Activated CD4-positive, alpha-beta T cell treated with anti-CD3 and anti-CD28 coated beads, Interleukin-2, amount 50 U/mL, for 48 hours (primary cell): ENCODE data around the gene RBMS3.
"Not testable (repeated sequence)": the region's sequence is repeated elsewhere in the genome, so short reads cannot be mapped to it uniquely, and the experiment has no call there.

Experiments used
- DNase-seq, 2 experiments: peaks; one replicate each; pipeline ENCODE4 v3.0.0-alpha.2; 2020

The RBMS3 gene

DNA sequence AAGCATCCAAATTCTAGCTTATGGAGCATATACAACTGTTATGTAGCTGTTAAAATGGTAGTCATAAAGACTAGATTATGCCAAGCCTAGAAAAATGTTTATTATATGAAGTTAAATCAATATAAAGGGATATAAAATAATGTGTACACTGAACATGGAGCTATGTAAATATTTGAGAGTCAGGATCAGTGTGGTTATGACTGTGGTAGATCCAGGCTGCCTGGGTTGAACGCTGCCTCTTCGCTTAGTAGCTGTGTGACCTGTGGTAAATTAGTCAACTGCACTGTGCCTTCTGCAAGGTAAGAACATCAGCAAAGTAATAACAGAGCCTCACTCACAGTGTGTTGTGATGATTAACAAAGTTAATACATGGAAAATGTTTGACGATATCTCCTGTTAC is 212.2 kb downstream of the RBMS3 start:
- no peak for DNase-seq

DNA sequence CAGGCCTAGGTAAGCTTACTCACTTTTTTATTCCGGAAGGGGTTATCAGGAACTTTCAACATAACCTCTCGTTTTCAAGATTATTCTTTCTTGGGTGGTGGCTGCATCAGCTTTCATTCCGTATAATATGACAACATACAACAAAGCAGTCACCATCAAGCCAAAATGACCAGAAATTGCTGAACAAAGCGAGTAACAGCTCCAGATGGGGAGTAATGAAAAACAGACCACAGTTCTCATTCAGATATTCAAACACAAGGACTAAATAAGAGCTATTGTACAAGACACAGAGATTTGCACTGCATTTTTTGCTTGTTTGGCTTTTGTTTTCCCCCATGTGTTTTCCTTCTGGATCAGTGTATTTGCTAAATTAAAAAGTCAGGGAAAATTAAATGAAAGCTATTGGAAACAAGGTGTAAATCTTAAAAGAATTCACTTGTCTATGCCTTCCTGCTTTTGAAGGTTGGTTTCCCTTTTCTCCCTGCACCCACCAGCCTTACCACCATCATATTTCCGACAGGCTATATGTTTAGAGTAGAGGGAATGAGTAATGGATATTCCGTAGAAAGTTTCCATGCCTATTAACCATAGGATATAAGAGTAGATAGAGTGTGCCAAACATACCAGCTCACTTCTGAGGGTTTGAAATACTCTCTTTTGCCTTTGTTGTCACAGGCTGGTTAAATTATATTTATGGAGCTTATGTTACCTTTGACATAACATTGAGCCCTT is 213.6 kb downstream of the RBMS3 start:
- no peak for DNase-seq

DNA sequence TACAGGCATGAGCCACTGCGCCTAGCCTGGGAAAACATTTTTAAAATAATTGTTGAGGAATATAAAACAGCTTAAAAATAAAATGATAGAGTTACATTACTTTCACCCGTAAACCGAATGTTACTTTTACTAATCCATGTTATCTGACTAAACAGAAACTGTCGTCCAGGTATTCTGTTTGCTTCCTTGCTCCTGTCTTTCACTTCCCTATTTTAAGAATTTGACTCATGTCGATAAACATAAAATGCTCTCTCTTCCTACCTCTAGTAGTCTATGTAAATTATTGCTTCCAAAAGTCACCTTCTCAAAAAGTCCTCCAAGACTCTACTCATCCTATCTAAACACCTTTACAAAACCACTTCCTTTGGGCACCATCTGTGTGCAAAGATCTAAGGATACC is 216.4 kb downstream of the RBMS3 start:
- no peak for DNase-seq

DNA sequence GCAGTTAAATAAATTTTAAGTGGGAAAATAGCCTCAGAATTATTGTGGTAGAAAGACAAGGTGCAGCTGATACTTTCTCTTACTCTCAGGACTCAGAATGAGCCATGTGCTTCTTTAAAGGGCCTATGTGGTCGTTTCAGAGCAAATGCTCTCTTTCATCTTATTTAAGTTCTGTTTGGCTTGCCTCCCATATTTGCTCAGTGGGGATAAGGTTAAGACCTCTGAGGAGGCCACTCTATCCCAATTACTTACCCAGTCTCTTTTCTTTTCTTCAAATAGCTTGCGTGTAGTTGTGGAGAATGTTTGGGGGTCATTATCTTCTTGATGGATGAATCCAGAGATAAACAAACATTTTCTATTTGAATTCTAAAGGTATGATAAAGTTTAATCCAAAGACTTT is 221.9 kb downstream of the RBMS3 start:
- DNase-seq: no peak

DNA sequence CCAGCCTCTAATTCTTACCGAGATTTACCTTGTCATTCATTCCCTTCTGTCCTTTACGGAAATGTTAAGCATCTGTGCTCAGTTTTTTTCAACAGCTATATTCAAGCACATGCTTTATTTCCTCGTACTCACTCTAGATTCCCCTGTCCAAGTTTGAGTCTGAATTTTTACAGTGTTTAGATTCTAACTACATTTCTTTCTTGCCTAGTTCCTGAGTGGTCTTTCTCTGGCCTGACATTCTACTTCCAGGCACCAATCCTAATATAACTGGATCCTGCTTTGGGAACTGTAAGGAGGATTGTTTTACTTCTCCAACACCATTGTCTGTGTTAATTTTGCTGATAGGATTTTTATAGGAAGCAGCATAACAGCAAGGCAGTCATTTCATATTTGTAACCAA is 222.4 kb downstream of the RBMS3 start:
- DNase-seq: no peak

DNA sequence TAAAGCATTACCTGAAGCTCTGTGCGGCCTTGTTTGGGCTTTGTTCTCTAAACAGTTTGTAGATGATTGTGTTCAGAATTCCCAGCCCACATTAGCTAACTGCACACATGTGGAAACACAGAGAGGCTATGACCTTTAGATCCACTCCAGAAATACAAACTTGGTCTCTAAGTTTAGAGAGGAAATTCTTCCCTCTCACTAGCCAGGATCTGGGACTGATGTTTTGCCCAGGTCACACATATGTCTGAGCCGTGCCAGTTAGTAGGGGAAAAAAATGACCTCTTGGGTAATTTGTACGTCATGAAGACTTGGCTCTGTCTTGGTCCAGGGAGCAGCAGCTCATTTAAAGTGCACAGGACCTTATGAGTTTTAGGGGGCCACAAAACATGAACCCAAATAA is 223.1 kb downstream of the RBMS3 start:
- no peak for DNase-seq

DNA sequence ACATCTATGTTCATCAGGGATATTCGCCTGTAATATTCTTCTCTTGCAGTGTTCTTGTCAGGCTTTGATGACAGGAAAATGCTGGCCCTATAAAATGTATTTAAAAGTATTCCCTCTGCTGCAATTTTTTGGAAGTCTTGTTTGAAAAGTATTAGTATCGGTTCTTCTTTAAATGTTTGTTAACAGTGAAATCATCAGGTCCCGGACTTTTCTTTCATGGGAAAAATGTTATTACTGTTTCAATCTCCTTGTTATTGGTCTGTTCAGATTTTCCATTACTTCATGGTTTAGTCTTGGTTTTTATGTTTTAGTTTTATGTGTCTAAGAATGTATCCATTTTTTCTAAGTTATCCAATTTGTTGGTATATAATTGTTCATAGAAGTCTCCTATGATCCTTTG is 225.6 kb downstream of the RBMS3 start:
- no peak for DNase-seq

DNA sequence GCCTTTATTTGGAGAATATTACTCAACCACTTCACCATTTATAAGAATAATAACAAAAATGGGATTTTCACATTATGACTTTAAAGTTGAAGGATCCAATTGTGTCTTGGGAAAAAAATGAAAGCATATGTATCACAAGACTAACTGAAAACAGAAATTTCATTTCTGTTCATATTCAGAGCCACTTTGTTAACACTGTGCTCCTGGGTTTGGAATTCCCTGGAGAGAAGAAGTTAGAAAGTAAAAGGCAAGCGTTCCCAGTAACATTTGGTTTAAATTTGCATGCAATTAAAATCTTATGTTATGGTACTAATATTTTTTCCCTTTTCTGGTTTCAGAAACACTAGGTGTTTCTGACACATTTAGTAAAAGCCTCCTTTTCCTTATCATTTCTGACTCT is 230.8 kb downstream of the RBMS3 start:
- DNase-seq: no peak

DNA sequence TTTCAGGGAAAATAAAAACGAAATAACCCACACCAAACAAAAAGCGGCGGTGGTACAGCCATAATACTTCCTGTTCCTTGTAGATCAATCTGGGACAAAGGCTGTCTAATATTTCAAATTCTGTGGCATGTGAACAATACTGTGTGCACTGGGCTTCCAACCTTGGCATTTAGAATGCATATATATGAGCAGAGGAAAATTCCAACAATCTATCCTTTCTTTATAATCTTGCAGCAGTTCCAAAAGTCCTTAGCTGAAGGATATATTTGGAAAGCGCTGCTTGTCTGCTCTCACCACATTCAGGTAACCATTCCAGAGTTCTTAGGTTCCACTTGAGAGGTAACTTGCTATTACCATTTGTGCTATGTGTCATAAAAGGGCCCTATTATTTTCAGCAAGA is 231.8 kb downstream of the RBMS3 start:
- no peak for DNase-seq

DNA sequence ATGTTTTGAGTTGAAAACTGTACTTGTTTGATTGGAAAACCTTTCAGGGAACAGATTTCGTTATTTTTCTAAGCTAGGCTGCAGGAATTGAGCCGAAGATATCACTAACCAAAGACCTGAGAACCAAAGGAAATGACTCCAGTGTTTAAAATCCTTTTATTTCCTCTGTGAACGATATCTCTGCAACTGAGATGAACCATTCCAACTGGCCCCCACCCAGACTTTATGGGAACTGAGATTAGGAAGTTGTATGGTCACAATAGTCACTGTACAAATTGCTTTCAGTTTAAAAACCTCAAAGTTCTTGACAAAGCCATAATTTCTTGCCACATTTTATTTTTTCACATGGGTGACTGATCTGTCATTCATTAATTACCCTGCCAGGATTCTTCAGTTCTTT is 232.4 kb downstream of the RBMS3 start:
- DNase-seq: no peak

DNA sequence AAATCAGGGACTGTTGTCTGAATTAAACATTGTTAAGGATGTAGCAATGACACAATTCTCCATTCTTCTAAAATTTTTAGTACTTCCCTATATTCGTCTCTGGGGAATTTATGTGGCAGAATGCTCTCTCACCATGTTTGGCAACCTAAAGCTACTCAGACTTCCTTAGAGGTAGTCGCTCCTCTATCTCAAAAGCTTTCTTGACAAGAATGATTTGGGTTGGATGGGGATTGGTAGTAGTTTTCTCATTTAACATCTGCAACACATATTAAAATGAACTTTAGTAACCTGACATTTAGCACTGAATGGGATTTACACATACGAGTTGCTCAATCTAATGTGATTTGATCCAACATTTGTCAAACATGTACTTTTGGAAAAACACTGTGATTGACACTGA is 233.3 kb downstream of the RBMS3 start:
- DNase-seq: no peak

DNA sequence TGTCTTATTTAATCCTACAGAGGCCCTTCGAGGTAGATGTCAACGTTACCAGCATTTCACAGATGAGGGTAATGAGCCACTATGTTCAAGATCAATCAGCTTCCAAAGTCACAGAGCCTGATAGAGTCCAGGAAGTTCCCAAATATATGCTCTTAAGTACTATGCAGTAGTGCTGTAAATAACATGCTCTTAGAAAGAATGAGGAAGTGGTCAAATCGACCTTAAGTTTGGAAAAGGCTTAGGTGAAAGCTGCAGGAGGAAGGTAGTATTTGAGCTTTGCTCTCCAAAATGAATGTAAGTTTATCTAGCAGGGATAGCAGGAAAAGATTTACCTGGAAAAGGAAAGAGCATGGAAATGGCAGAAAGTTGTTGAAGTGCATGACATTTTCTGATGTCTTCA is 234.0 kb downstream of the RBMS3 start:
- no peak for DNase-seq

DNA sequence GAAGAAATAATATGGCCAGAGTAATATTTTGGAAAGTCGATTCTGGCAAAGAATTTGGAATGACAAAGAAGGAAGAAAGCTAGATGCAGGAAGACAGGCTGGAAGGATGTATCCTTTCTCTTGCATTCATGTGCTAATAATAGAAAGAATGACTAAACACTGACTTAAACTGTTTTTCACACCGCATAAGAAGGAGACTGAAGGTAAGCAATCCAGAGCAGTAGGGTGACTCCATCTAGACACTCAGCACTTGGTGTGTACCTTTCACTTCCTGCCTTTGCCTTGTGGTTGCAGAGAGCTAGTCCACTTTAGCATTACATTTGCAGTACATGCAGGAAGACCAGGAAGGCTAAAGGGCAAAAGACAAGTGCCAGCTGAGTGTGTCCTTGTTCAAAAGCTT is 234.6 kb downstream of the RBMS3 start:
- DNase-seq: no peak

DNA sequence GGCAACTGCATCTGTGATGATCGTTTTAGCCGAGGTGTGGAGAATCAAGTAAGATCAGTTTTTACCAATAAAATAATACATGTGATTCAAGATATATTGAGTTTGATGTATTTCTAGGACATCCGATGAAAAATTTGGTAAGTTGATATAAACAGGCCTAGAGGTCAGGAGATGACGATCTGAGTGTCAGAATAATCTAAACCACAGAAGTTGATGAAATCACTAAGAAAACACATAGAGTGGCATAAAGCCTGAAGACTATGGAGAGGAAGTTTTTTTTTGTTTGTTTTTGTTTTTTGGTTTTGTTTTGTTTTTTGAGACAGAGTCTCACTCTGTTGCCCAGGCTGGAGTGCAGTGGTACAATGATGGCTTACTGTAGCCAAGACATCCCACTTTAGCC is 235.3 kb downstream of the RBMS3 start:
- no peak for DNase-seq

DNA sequence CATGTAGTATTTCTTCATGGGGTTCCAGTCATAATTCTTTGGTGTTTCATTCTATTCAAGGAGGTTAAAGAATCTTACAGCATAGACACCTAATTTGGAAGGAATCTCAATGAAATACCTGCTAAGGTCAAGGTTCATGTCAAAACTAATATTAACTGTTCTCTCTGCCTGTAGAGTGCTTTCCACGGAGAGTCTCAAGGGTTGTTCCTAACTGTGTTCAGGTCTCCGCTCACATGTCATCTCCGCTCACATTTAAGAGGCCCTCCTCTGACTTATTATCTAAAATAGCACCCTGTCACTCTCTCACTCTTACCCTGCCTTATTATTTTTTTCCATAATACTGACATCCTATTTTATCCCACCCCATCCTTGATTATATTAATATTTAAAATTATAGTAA is 239.9 kb downstream of the RBMS3 start:
- no peak for DNase-seq

DNA sequence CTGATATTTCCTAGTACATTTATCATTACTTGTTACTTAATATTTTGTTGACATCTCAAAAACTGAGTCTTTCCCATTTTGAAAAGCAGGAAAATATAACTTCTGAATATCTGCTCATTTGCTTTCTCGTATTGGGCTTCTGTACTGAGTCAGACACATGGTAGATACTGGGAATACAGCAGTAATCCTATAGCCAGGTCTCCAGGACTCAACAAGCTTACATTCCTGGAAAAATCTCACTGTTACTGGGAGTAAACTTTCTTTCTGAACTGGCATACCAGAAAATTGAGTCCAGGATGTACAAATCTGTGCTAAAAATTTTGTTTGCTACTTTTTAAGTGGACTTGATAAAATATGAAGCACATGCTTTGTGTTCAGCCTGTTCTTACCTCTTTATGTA is 240.4 kb downstream of the RBMS3 start:
- DNase-seq: no peak

DNA sequence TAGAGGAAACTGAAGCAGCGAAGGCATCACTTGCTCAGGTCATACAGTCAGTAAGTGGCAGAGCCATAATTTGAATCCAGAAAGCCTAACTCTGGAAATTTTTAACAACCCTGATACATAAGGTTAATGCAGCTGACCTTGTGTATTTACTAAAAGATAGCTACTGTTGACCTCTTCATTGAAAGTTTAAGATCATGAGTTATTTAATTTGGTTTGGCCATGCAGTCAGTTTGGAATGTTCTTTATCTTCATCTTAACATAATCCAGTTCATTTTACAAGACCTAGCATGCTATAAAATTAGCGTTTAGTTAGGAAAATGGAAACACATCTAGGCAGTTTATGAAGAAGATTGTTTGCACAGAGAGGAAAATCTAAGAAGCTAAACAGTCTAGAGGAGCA is 240.9 kb downstream of the RBMS3 start:
- no peak for DNase-seq

DNA sequence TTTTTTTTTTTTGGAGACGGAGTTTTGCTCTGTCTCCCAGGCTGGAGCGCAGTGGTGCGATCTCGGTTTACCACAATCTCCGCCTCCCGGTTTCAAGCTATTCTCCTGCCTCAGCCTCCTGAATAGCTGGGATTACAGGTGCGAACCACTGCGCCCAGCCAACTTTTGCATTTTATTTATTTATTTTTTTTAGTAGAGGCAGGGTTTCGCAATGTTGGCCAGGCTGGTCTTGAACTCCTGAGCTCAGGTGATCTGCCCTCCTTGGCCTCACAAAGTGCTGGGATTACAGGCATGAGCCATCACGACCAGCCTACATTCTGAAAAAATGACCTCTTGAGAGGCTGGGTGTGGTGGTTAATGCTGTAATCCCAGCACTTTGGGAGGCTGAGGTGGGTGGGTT is 243.6 kb downstream of the RBMS3 start:
- not testable (repeated sequence) for DNase-seq

DNA sequence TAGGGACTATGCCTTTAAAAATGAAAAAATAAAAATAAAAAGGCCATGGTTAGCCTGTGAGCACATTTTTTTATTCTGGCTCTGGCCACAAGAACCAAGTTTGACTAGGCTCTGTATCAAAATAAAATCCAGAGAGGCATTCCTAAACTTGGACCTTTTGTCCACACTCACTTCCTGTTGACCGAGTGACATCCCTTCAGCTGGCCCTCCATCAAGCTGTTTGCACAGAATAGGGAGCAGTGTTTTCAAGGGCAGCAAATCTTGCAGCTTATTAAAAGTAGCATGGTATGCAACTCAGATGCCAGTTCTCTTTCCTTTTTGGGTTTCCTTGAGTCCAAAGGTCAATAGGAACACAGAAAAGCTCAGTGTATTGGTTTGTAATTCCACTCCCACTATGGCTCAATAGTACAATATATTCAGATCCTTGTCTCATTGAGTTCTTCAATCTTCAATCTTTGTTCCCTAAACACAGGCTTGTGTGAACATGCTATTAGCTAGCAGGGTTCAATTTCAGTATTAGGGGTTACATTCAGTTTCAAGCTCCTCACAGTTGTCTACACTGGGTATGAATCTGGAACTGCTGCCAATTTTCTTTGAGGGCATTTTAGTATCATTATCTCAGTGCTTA is 244.5 kb downstream of the RBMS3 start:
- no peak for DNase-seq

DNA sequence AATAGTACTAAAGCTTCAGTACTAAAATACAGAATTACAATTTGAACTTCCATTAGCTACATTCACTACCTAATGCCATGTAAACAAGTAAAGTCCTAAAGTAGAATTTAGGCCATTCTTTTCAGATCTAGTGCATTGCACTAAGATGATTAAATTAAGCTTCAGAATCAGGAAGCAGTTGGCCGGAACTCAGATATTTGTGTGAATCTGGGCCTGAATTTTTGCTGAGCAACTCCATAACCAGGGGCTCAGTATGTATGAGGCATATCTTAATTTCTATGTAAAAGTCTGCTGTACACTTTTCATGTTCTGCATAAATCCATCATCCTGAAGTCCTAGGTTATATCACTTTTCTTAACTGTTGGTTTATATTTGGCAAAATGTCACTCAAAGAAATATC is 246.4 kb downstream of the RBMS3 start:
- no peak for DNase-seq

DNA sequence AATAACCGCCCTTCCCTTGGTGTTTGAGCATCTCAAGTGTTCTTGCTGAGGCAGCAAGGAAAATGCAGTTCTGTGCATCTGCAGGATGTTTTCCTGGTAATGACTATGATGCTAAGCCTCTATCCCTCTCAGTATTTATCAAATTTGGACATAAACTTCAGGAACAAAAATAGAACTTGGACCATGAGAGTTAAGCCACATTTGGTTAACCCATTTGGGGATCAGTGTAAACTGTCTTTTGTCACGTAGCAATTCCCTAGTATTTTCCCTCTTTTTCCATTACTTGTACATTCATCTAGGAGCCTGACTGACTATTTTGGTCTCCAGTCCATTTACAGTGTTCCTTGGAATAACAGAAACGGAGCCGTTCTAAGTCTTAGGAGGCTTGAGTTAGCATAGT is 250.8 kb downstream of the RBMS3 start:
- no peak for DNase-seq

DNA sequence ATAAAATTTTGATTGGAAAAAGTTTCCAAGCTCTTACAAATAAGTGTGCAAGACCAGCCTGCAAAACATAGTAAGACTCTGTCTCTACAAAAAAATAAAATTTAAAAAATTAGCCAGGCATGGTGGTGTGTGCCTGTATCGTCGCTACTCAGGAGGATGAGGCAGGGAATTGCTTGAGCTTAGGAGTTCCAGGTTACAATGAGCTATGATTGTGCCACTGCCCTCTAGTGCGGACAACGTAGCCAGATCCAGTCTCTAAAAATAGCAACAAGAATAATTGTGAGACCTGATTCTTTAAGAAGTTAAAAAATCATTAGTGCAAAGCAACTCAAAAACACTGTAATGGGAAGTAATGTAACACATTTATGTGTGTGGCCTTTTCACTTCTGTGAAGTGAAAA is 251.6 kb downstream of the RBMS3 start:
- DNase-seq: no peak

DNA sequence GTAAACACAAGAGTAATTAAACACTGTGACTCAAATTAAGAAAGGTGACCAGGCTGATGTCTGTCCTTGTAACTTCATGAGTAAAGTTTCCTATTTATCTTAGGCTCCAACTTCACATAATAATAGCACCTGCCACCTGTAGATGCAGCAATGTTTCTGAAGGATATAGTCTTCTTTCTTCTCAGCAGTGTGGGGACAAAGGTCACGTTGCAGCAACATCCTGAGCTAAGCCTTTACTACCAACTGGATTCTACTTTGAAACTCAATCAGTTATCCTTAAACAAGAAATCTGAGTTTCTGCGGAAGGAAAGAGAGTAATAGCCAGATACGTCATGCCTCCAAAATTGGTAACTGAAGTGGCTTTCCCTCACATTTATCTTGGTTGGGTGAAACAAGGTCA is 253.1 kb downstream of the RBMS3 start:
- no peak for DNase-seq

DNA sequence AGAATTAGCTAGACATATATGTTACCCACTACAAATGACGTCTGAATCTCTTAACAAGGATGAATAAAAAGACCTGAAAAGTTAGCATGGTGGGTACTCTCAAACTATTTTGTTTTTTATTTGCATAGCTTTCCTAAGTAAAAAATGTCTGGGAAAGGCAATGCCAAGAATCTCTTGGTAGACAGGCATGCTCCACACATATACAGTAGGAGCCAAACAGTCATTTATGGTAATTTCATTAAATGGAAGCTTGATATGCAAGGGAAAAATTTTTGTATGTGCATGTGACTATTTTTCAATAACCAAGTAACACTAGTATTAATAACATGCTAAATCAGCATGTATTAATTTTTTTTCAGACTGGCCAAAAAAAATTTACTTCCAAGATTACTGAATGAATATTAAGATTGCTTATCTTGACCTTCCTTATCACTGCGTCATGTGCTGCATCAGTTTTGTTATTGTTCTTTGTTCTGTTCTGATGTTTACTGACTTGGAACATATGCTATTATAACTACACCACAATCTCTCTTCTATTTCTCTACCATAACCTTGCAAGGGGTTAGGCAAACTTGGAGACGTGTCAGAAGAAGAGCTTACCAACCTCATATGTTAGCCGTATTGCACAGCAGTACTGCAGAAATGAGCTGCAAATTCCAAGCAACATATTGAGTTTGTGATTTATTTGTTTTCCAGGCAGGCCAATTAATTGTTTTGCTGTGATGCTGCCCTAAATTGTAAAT is 255.3 kb downstream of the RBMS3 start:
- no peak for DNase-seq
